HG03108 (cell line): ENCODE results near the gene NPIPB6.

Experiments used
- ATAC-seq: cut with Tn5 transposase; IDR thresholded peaks from one replicate; pipeline ENCODE4 v1.9.1; 2021; ENCODE audit warnings: moderate library complexity; ENCODE audit not compliant: unreplicated experiment

NPIPB6 gene

GRCh38 chr16:28324235-28324886 is 38.9 kb downstream of the NPIPB6 start:
- no peak for ATAC-seq

- no peak for ATAC-seq
Measured at GRCh38 chr16:28321700-28322411, 41.5 kb downstream of the NPIPB6 start.

GRCh38 chr16:28320741-28321140 is 42.6 kb downstream of the NPIPB6 start:
- ATAC-seq, result no peak

- ATAC-seq, result no peak
Measured at GRCh38 chr16:28320023-28320561, 43.2 kb downstream of the NPIPB6 start.

GRCh38 chr16:28319476-28320022 is 43.8 kb downstream of the NPIPB6 start:
- ATAC-seq, result no peak

- ATAC-seq, result no peak
Measured at GRCh38 chr16:28318042-28318744, 45.1 kb downstream of the NPIPB6 start.

GRCh38 chr16:28317040-28317880 is 46.0 kb downstream of the NPIPB6 start:
- ATAC-seq, result no peak

GRCh38 chr16:28316054-28316453 is 47.3 kb downstream of the NPIPB6 start:
- ATAC-seq, result no peak

- ATAC-seq, result no peak
Measured at GRCh38 chr16:28313587-28313986, 49.7 kb downstream of the NPIPB6 start.

- no peak for ATAC-seq
Measured at GRCh38 chr16:28312327-28312726, 51.0 kb downstream of the NPIPB6 start.

- no peak for ATAC-seq
Measured at GRCh38 chr16:28311913-28312312, 51.4 kb downstream of the NPIPB6 start.

GRCh38 chr16:28311413-28311812 is 51.9 kb downstream of the NPIPB6 start:
- no peak for ATAC-seq

- no peak for ATAC-seq
Measured at GRCh38 chr16:28310796-28311195, 52.5 kb downstream of the NPIPB6 start.

GRCh38 chr16:28309811-28310311 is 53.4 kb downstream of the NPIPB6 start:
- no peak for ATAC-seq

- ATAC-seq, result no peak
Measured at GRCh38 chr16:28308794-28309584, 54.3 kb downstream of the NPIPB6 start.

- ATAC-seq, result no peak
Measured at GRCh38 chr16:28307936-28308335, 55.4 kb downstream of the NPIPB6 start.

GRCh38 chr16:28304214-28304613 is 59.1 kb downstream of the NPIPB6 start:
- no peak for ATAC-seq

- ATAC-seq, result no peak
Measured at GRCh38 chr16:28303132-28303531, 60.2 kb downstream of the NPIPB6 start.

- no peak for ATAC-seq
Measured at GRCh38 chr16:28301620-28302019, 61.7 kb downstream of the NPIPB6 start.

- no peak for ATAC-seq
Measured at GRCh38 chr16:28301154-28301553, 62.2 kb downstream of the NPIPB6 start.
